Kidney epithelial cell (primary cell): Measurements from ENCODE around the gene PIK3R1. TPM values are rescaled to one million over a fixed set of nuclear protein-coding genes. Genes with fewer than 3 reads are reported as not detected.

ENCODE experiments used
- DNase-seq: peaks from one replicate; pipeline ENCODE4 v3.0.0-alpha.2; 2010; ENCODE audit warnings: low read depth
- H3K27me3 ChIP-seq: 2 replicates; pipeline ENCODE4 v1.6.0; 2011; ENCODE audit warnings: low read length; ENCODE audit not compliant: control insufficient read depth, insufficient read depth
- H3K36me3 ChIP-seq: 2 replicates; pipeline ENCODE4 v1.5.1; 2011; ENCODE audit warnings: low read length; ENCODE audit not compliant: control insufficient read depth, insufficient read depth
- H3K4me3 ChIP-seq: 2 replicates; pipeline ENCODE4 v1.5.1; 2011; ENCODE audit warnings: low read depth, mild to moderate bottlenecking, control low read depth, low read length
- total RNA-seq: library from RNA; depleted of rRNA; stranded (reverse); fragments of >200 nt; gene quantifications from 2 replicates; pipeline ENCODE4 v1.2.3, GENCODE V29; 2015
- TF ChIP-seq, protein P1 (sequence below): IDR thresholded peaks from 2 replicates; pipeline ENCODE4 v1.5.1; 2011; ENCODE audit warnings: mild to moderate bottlenecking, moderate library complexity, low read length, control low read depth, inconsistent platforms; ENCODE audit not compliant: insufficient read depth, poor library complexity, severe bottlenecking

PIK3R1 gene
- total RNA-seq, 1 donor from 2014 or later = 21.1 TPM

DNA sequence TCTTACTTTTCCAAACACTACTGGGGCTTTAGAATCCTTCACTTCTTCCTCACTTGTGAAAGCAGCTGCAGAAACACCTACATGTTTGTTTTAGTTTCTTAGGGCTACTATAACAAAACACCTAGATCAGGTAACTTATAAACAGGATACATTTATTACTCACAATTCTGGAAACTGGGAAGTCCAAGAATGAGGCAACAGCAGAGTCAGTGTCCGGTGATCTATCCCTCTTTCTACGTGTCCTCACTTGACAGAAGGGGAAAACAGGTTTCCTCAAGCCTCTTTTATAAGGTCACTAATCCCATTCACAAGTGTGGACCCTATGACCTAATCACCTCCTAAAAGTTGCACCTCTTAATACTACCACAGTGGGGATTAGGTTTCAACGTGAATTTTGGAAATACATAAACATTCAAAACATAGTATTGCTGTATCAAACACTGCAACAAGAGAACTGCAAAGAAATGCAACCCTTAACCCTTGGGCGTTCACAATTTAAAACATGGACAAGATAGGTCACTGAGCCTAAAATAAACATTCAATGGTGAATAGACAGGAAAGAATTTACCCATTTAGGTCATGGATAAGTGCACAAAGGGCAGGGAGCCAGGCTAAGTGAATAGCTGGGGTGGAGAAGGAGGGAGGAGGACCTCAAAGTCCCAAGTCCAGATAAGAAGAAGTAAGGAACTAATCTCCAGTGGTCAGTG, 104.3 kb downstream of the PIK3R1 start:
- Histone ChIP-seq H3K27me3 (no peaks in the 10 kb centered on the region), H3K4me3 (no peak overlapping the region), H3K36me3 (no peaks in the 10 kb centered on the region)
- no peak for DNase-seq
- TF ChIP-seq, protein P1, sequence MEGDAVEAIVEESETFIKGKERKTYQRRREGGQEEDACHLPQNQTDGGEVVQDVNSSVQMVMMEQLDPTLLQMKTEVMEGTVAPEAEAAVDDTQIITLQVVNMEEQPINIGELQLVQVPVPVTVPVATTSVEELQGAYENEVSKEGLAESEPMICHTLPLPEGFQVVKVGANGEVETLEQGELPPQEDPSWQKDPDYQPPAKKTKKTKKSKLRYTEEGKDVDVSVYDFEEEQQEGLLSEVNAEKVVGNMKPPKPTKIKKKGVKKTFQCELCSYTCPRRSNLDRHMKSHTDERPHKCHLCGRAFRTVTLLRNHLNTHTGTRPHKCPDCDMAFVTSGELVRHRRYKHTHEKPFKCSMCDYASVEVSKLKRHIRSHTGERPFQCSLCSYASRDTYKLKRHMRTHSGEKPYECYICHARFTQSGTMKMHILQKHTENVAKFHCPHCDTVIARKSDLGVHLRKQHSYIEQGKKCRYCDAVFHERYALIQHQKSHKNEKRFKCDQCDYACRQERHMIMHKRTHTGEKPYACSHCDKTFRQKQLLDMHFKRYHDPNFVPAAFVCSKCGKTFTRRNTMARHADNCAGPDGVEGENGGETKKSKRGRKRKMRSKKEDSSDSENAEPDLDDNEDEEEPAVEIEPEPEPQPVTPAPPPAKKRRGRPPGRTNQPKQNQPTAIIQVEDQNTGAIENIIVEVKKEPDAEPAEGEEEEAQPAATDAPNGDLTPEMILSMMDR = no peak

DNA sequence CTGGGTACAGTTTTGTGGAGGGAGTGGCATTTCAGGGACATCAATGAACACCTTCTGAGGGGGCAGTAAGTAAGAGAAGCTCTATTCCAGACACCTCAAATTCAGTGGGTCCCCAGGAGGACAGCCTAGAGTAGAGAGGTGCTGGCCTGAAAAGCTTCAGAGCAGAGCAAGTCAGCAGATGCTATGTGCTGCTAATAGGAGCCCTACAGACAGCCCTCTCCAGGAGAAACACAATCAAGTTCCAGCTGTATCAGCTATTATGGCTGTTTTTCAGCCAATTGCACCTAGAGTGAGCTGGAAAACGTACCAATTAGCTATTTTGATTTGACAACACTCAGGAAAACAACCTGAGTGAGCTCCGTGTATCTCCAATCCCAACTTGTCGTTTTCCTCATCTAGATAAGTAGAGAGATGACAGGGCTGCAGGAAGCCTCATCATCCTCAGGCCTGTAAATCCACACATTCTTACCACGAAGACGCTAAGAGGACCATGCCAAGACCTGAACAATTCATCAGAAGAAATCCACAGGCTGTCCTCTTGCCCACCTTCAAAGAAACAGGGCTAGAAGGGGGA, 104.9 kb downstream of the PIK3R1 start:
- no peak overlapping the region for H3K4me3 ChIP-seq
- TF ChIP-seq, protein P1 = no peak
- H3K36me3 ChIP-seq = no peaks in the 10 kb centered on the region
- DNase-seq = no peak
- H3K27me3 ChIP-seq = no peaks in the 10 kb centered on the region

DNA sequence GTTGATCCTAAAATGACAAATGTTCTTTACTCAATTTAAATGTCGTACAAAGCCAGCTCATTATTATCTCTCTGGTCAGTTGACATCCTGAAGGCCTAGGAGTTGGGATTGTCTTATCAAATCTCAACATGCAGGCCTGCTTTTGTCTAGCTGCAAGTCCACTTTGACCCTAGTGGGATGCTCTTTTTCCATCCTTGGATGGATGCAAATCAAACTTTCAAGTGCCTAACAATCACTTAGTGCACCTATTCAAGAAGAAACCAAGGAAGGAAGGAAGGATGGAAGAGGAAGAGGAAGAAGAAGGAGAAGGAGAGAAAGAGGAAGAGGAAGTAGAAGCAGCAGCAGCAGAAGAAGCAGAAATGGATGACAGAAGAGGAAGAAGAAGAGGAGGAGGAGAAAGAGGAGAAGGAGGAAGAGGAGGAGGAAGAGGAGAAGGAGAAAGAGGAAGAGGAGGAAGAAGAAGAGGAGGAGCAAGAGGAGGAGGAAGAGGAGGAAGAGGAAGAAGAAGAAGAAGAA, 109.6 kb downstream of the PIK3R1 start:
- DNase-seq = no peak

DNA sequence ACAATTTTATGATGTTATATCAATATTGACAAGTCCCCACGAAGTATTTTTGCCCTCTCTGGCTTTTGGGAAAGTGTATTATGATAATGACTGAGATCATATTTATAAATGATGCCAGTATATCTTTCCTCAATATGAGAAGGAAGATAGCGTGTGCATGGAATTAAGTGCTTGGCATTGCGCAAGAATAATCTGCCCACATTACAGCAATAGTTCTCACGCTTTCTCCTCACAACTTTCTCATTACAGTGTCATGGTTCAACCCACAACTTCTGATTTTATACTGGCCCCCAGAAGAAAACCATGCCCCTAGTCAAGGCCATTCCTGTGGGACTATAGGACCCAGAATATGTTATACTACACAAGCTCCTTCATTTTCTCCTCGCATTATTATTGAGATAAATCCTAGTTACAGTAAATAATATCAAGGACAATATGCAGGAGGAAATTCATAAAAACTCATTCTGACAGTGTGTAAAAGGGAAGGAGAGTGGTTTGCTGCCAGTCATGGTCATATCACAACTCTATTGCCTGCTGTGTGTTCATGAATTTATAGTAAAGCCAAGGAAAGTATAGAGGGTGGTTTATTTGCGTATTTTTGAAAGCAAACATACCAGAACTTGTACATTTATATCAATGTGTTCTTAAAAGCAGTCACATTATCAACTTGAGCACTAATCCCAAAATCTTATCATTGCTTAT, 114.1 kb downstream of the PIK3R1 start:
- TF ChIP-seq, protein P1 = no peak
- Histone ChIP-seq H3K27me3 (no peaks in the 10 kb centered on the region), H3K4me3 (no peak overlapping the region), H3K36me3 (no peaks in the 10 kb centered on the region)
- no peak for DNase-seq

More for the DNA sequence above, 109.6 kb downstream of the PIK3R1 start:
- no peak overlapping the region for H3K4me3 ChIP-seq
- H3K36me3 ChIP-seq = no peaks in the 10 kb centered on the region
- no peaks in the 10 kb centered on the region for H3K27me3 ChIP-seq
- TF ChIP-seq, protein P1 = no peak

DNA sequence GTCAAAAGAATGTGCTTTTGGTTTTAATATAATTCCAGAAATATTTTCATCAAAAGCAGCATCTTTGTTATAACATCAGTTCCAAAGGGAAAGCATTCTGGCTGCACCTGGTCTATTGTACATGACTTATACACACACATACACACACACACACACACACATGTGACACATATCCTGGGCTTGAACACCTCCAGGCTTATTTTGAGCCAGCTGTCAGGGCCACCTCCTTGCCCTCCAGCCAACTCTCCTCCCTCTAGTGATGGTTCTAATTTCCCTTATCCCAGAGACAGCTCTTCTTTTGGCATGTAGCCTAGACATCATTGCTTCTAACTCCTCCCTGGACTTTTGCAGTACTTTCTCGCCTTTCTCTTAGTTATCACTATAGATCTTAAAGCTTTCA, 115.0 kb downstream of the PIK3R1 start:
- TF ChIP-seq, protein P1 = no peak
- DNase-seq = no peak
- H3K4me3 ChIP-seq = no peak overlapping the region
- no peaks in the 10 kb centered on the region for H3K27me3 ChIP-seq
- no peaks in the 10 kb centered on the region for H3K36me3 ChIP-seq
